PC-3 (cell line): ENCODE data around the gene IMPDH1. TPM values are rescaled to one million over a fixed set of nuclear protein-coding genes. Genes with fewer than 3 reads are reported as not detected.

Source experiments
- ATAC-seq: fragments of 200-7000 bp; cut with Tn5 transposase; 2 replicates; pipeline ENCODE4 v1.9.1; 2020; ENCODE audit warnings: mild to moderate bottlenecking, moderate library complexity
- Bru-seq: library from RNA; stranded (reverse); fragments of 400-500 nt; gene quantifications from one replicate; lab custom pipeline; 2021; lab: Mats Ljungman, UMichigan
- BruChase-seq, 2 experiments: library from RNA; stranded (reverse); fragments of 400-500 nt; gene quantifications; one replicate each; lab custom pipeline; 2021; lab: Mats Ljungman, UMichigan
- BruUV-seq: library from RNA; stranded (reverse); fragments of 400-500 nt; replicated peaks from 2 replicates; lab custom pipeline; 2021; lab: Mats Ljungman, UMichigan
- CTCF ChIA-PET: fragments of 300-600 bp; sonication (Branson Sonifier 250); formaldehyde crosslinking; loops from one replicate; lab custom pipeline; 2022; ENCODE audit warnings: antibody characterized with exemption; lab: Charles Lee
- POLR2A ChIA-PET: fragments of 300-600 bp; sonication (Branson Sonifier 250); formaldehyde crosslinking; loops from one replicate; lab custom pipeline; 2022; ENCODE audit warnings: antibody characterized with exemption; ENCODE audit not compliant: unreplicated experiment; lab: Charles Lee
- DNase-seq: peaks from one replicate; pipeline ENCODE4 v3.0.0-alpha.2; 2015
- H2AFZ ChIP-seq: fragments of 300-600 bp; sonication (generic); 2 replicates; pipeline ENCODE4 v1.6.0; 2016; ENCODE audit warnings: antibody characterized with exemption, low read length
- H3F3A ChIP-seq: fragments of 300-600 bp; sonication (generic); one replicate; pipeline ENCODE4 v1.6.0; 2017; ENCODE audit warnings: antibody characterized with exemption, low read length, control low read depth, mild to moderate bottlenecking; ENCODE audit not compliant: unreplicated experiment
- H3K27ac ChIP-seq: fragments of 300-600 bp; sonication (generic); 2 replicates; pipeline ENCODE4 v1.5.1; 2016; ENCODE audit warnings: mild to moderate bottlenecking, low read length
- H3K27me3 ChIP-seq: fragments of 300-600 bp; sonication (generic); 2 replicates; pipeline ENCODE4 v1.6.1; 2016; ENCODE audit warnings: low read length, mixed read lengths
- H3K36me3 ChIP-seq: fragments of 300-600 bp; sonication (generic); 2 replicates; pipeline ENCODE4 v1.6.1; 2016; ENCODE audit warnings: low read depth, mixed run types, low read length, mixed read lengths
- H3K4me1 ChIP-seq: fragments of 300-600 bp; sonication (generic); 2 replicates; pipeline ENCODE4 v1.5.1; 2016; ENCODE audit warnings: low read length; ENCODE audit not compliant: insufficient read depth
- H3K4me2 ChIP-seq: fragments of 300-600 bp; sonication (generic); 2 replicates; pipeline ENCODE4 v1.6.0; 2016; ENCODE audit warnings: low read length
- H3K4me3 ChIP-seq: fragments of 300-600 bp; sonication (generic); 2 replicates; pipeline ENCODE4 v1.5.1; 2016; ENCODE audit warnings: mild to moderate bottlenecking, low read length, mixed read lengths
- H3K79me2 ChIP-seq: fragments of 300-600 bp; sonication (generic); 2 replicates; pipeline ENCODE4 v1.6.1; 2017; ENCODE audit warnings: low read length, mixed read lengths
- H3K9ac ChIP-seq: fragments of 300-600 bp; sonication (generic); 2 replicates; pipeline ENCODE4 v1.6.0; 2016; ENCODE audit warnings: mild to moderate bottlenecking, low read length
- H3K9me2 ChIP-seq: fragments of 300-600 bp; sonication (generic); replicated peaks from 2 replicates; pipeline ENCODE4 v1.6.1; 2016; ENCODE audit warnings: mixed run types, low read length, mixed read lengths
- H3K9me3 ChIP-seq: fragments of 300-600 bp; sonication (generic); 2 replicates; pipeline ENCODE4 v1.6.1; 2016; ENCODE audit warnings: low read length, mixed read lengths
- H4K20me1 ChIP-seq: fragments of 300-600 bp; sonication (generic); 2 replicates; pipeline ENCODE4 v1.6.1; 2016; ENCODE audit warnings: low read length, mixed read lengths
- CTCF ChIP-seq: fragments of 300-600 bp; sonication (generic); conservative IDR thresholded peaks from 2 replicates; pipeline ENCODE4 v1.5.1; 2017; ENCODE audit warnings: antibody characterized with exemption, low read depth, mild to moderate bottlenecking, low read length
- EZH2 ChIP-seq: fragments of 300-600 bp; sonication (generic); IDR thresholded peaks from one replicate; pipeline ENCODE4 v1.6.1; 2017; ENCODE audit warnings: antibody characterized with exemption, mild to moderate bottlenecking, low read length; ENCODE audit not compliant: unreplicated experiment
- EZH2phosphoT487 ChIP-seq: fragments of 300-600 bp; sonication (generic); IDR thresholded peaks from 2 replicates; pipeline ENCODE4 v1.6.1; 2018; ENCODE audit warnings: mild to moderate bottlenecking, antibody characterized with exemption, low read length, borderline replicate concordance
- intact Hi-C: fragments of 100-400 bp; cut with micrococcal nuclease; formaldehyde crosslinking; loops from 2 replicates; pipeline ENCODE4 v1.9.0; 2023
- long read RNA-seq: library from polyadenylated mRNA; unstranded; transcript quantifications from one replicate; pipeline ENCODE4 v2.0.0, GENCODE V29; 2021; ENCODE audit not compliant: unreplicated experiment
- total RNA-seq: library from RNA; depleted of rRNA; stranded (reverse); fragments of >200 nt; gene quantifications from 2 replicates; pipeline ENCODE4 v1.2.3, GENCODE V29; 2014; rRNA removed

Gene IMPDH1
- 128 and 142 TPM in 2 replicates for total RNA-seq
- percentile 74 among the genes with signal in this experiment for Bru-seq, nascent RNA
- percentile 81 among the genes with signal in this experiment for BruChase-seq, experiment 1, labeled RNA remaining after a 6-hour chase
- percentile 74 among the genes with signal in this experiment for BruChase-seq, experiment 2, labeled RNA remaining after a 2-hour chase
- long read RNA-seq, transcript IMPDH1-202 (15 exons, 2,479 nt), result major isoform, 70 of 308 reads
- long read RNA-seq, partial matches to known transcripts, result 164 of 308 reads
- long read RNA-seq, other reads (novel, unspliced or antisense), result 73 of 308 reads

- Histone ChIP-seq H3K36me3 (no peaks in the 10 kb centered on the region), H3K9me2 (no peaks in the 10 kb centered on the region), H3K4me1 (peaks cover 8% of the 10 kb centered on the region), H3K27ac (peak within 1 kb of the TSS; percentile 38), H3F3A (no peaks in the 10 kb centered on the region), H4K20me1 (no peaks in the 10 kb centered on the region), H3K9me3 (no peaks in the 10 kb centered on the region), H3K9ac (peak within 1 kb of the TSS; percentile 35), H3K79me2 (peaks cover 16% of the 10 kb centered on the region), H3K4me2 (peak within 1 kb of the TSS; percentile 96), H3K4me3 (peak within 1 kb of the TSS; percentile 76), H2AFZ (peak within 1 kb of the TSS; percentile 87), H3K27me3 (no peaks in the 10 kb centered on the region)
- intact Hi-C loops, result no loop called here
- peak; percentile 76 for ATAC-seq
- BruUV-seq, result TSS peak; percentile 89
- DNase-seq, result peak; percentile 71
- POLR2A ChIA-PET, result no interaction called here
- CTCF ChIA-PET, result interaction anchor here (1.0 kb wide), 1 partner anchor 17 kb away, joined by 3 read pairs; no protein-coding TSS in a partner anchor
- TF ChIP-seq CTCF, result no peak
- no peak for TF ChIP-seq EZH2
- no peak for TF ChIP-seq EZH2phosphoT487
Observed at GRCh38 chr7:128409596-128410450, at the start of gene IMPDH1. TSS of gene IMPDH1 (minus strand) at chr7:128409982. CDS start at chr7:128409901, 81 bp downstream.

- DNase-seq (peak; percentile 63), ATAC-seq (peak; percentile 22)
- Histone ChIP-seq H3K9ac (no peak overlapping the region), H3K27me3 (no peaks in the 10 kb centered on the region), H4K20me1 (peaks cover 16% of the 10 kb centered on the region), H3K4me1 (peaks cover 28% of the 10 kb centered on the region), H3K27ac (no peak overlapping the region), H3K9me3 (no peaks in the 10 kb centered on the region), H3K79me2 (peaks cover 49% of the 10 kb centered on the region), H3F3A (no peaks in the 10 kb centered on the region), H3K4me3 (no peak overlapping the region), H2AFZ (no peak overlapping the region), H3K4me2 (0 out of 2 replicates have a peak overlapping the region, but pooled peaks have one; percentile 94), H3K36me3 (peaks cover 14% of the 10 kb centered on the region; the same call in 1 of the 2 replicates), H3K9me2 (no peaks in the 10 kb centered on the region)
- no peak for TF ChIP-seq EZH2phosphoT487
- TF ChIP-seq CTCF, result peak; percentile 84
- intact Hi-C loops, result no loop called here
- no TSS peak for BruUV-seq
- ChIA-PET CTCF (interaction anchor here (0.6 to 3.1 kb wide), 11 partner anchors 10 to 632 kb away, joined by 3 to 65 read pairs (median 4); partner anchors contain the start of gene METTL2B), POLR2A (interaction anchor here (0.6 kb wide), 1 partner anchor 115 kb away, joined by 3 read pairs; no protein-coding TSS in a partner anchor)
Observed at GRCh38 chr7:128459394-128459878, 49.7 kb upstream of the IMPDH1 start.
